ENCODE data around the gene BLVRA. TPM values are rescaled to one million over a fixed set of nuclear protein-coding genes. Genes with fewer than 3 reads are reported as not detected.
"Not testable (repeated sequence)": the region's sequence is repeated elsewhere in the genome, so short reads cannot be mapped to it uniquely, and the experiment has no call there.

BLVRA gene
- total RNA-seq = 37.2 and 37.6 TPM in 2 replicates

- intact Hi-C loops (cut with micrococcal nuclease) = loop anchor here (1.0 to 2.0 kb wide), 4 partner anchors 41 to 826 kb away; partner anchors contain the start of genes MRPL32 and PSMA2
These were observed at the start of gene BLVRA for GRCh38 chr7:43758029-43758821. TSS of gene BLVRA (plus strand) at chr7:43758680. CDS start at chr7:43771159, 12,479 bp downstream.

GRCh38 chr7:43711503-43711902 is 47.0 kb upstream of the BLVRA start:
- intact Hi-C loops (cut with micrococcal nuclease) = no loop called here

GRCh38 chr7:43715966-43716365 is 42.5 kb upstream of the BLVRA start:
- intact Hi-C loops (cut with micrococcal nuclease) = not testable (repeated sequence)

GRCh38 chr7:43716598-43716997 is 41.9 kb upstream of the BLVRA start:
- intact Hi-C loops (cut with micrococcal nuclease) = no loop called here

- intact Hi-C loops (cut with micrococcal nuclease) = loop anchor here (1.0 kb wide), 6 partner anchors 21 to 780 kb away; no protein-coding TSS in a partner anchor
These were observed 37.2 kb upstream of the BLVRA start for GRCh38 chr7:43721193-43721806.

- intact Hi-C loops (cut with micrococcal nuclease) = no loop called here
These were observed 35.5 kb upstream of the BLVRA start for GRCh38 chr7:43723007-43723341.

- intact Hi-C loops (cut with micrococcal nuclease) = loop anchor here (5.0 kb wide), 1 partner anchor 202 kb away; the partner anchor contains the start of gene UBE2D4
These were observed 33.2 kb upstream of the BLVRA start for GRCh38 chr7:43725251-43725650.

- intact Hi-C loops (cut with micrococcal nuclease) = loop anchor here (5.0 kb wide), 1 partner anchor 201 kb away; the partner anchor contains the start of gene UBE2D4
These were observed 32.0 kb upstream of the BLVRA start for GRCh38 chr7:43726466-43726865.

GRCh38 chr7:43727003-43727402 is 31.5 kb upstream of the BLVRA start:
- intact Hi-C loops (cut with micrococcal nuclease) = loop anchor here (5.0 kb wide), 1 partner anchor 200 kb away; the partner anchor contains the start of gene UBE2D4

- intact Hi-C loops (cut with micrococcal nuclease) = loop anchor here (5.0 kb wide), 1 partner anchor 200 kb away; the partner anchor contains the start of gene UBE2D4
These were observed 31.0 kb upstream of the BLVRA start for GRCh38 chr7:43727494-43727893.

GRCh38 chr7:43729214-43729923 is 29.1 kb upstream of the BLVRA start, which contains the start of gene COA1:
TSS of gene COA1 (minus strand) at chr7:43729523. CDS start at chr7:43648614, 80,909 bp downstream.
- intact Hi-C loops (cut with micrococcal nuclease) = loop anchor here (1.0 to 5.0 kb wide), 7 partner anchors 30 to 797 kb away; partner anchors contain the start of genes MRPL32, MRPS24, PSMA2 and UBE2D4

GRCh38 chr7:43729924-43730248 is 28.6 kb upstream of the BLVRA start:
- intact Hi-C loops (cut with micrococcal nuclease) = loop anchor here (1.0 to 5.0 kb wide), 7 partner anchors 29 to 798 kb away; partner anchors contain the start of genes MRPL32, MRPS24, PSMA2 and UBE2D4

GRCh38 chr7:43731494-43731893 is 27.0 kb upstream of the BLVRA start:
- intact Hi-C loops (cut with micrococcal nuclease) = not testable (repeated sequence)

GRCh38 chr7:43734575-43735332 is 23.7 kb upstream of the BLVRA start:
- intact Hi-C loops (cut with micrococcal nuclease) = not testable (repeated sequence)

- intact Hi-C loops (cut with micrococcal nuclease) = no loop called here
These were observed 23.1 kb upstream of the BLVRA start for GRCh38 chr7:43735403-43735801.

GRCh38 chr7:43735802-43736603 is 22.5 kb upstream of the BLVRA start:
- intact Hi-C loops (cut with micrococcal nuclease) = no loop called here

- intact Hi-C loops (cut with micrococcal nuclease) = loop anchor here (2.0 kb wide), 1 partner anchor 429 kb away; no protein-coding TSS in a partner anchor
These were observed 20.9 kb upstream of the BLVRA start for GRCh38 chr7:43737467-43738127.

- intact Hi-C loops (cut with micrococcal nuclease) = no loop called here
These were observed 15.8 kb upstream of the BLVRA start for GRCh38 chr7:43742692-43743091.
